ENCODE data around the gene ZFP91.

DNA sequence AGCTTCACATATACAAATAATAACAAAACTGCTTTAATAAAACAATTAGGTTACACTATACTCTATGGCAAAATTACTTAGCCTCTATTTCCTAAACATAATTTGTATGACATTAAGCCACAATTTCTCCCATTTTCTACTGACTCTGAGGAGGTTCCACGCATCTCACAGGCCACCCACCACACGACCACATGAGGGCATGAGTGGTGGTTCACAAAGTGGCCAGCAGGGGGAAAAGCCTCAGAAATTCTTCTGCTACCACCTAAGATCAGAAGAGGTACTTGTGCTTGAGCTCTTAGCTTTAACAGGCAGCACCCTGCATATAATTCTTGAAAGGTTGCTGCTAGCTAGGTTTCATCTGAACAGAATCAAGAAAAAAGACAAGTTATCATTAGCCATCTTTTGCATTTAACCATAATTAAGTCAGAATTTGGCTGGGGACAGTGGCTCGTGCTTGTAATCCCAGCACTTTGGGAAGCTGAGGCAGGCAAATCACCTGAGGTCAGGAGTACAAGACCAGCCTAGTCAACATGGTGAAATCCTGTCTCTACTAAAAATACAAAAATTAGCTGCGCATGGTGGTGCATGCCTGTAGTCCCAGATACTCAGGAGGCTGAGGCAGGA lies 10.9 kb upstream of the ZFP91 start:
- TF ChIP-seq, protein P1, sequence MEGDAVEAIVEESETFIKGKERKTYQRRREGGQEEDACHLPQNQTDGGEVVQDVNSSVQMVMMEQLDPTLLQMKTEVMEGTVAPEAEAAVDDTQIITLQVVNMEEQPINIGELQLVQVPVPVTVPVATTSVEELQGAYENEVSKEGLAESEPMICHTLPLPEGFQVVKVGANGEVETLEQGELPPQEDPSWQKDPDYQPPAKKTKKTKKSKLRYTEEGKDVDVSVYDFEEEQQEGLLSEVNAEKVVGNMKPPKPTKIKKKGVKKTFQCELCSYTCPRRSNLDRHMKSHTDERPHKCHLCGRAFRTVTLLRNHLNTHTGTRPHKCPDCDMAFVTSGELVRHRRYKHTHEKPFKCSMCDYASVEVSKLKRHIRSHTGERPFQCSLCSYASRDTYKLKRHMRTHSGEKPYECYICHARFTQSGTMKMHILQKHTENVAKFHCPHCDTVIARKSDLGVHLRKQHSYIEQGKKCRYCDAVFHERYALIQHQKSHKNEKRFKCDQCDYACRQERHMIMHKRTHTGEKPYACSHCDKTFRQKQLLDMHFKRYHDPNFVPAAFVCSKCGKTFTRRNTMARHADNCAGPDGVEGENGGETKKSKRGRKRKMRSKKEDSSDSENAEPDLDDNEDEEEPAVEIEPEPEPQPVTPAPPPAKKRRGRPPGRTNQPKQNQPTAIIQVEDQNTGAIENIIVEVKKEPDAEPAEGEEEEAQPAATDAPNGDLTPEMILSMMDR (IDR thresholded peaks at IDR 0.05) = peak; percentile 46 to 78 (median 58)
- no peak for TF ChIP-seq POLR2A (IDR thresholded peaks at IDR 0.05)

Measured in thyroid gland (tissue), 4 donors.